HPDE6-E6E7 (cell line): Measurements from ENCODE around the gene MTCH2.
"Not testable (repeated sequence)": the region's sequence is repeated elsewhere in the genome, so short reads cannot be mapped to it uniquely, and the experiment has no call there.

Experiments used
- DNase-seq: peaks from one replicate; pipeline ENCODE4 v3.0.0; 2011; ENCODE audit warnings: missing footprints; ENCODE audit errors: extremely low spot score

Gene MTCH2

GRCh38 chr11:47636331-47636730 is 6.0 kb downstream of the MTCH2 start:
- DNase-seq, result not testable (repeated sequence)

GRCh38 chr11:47631473-47631872 is 10.9 kb downstream of the MTCH2 start:
- DNase-seq, result no peak

DNA sequence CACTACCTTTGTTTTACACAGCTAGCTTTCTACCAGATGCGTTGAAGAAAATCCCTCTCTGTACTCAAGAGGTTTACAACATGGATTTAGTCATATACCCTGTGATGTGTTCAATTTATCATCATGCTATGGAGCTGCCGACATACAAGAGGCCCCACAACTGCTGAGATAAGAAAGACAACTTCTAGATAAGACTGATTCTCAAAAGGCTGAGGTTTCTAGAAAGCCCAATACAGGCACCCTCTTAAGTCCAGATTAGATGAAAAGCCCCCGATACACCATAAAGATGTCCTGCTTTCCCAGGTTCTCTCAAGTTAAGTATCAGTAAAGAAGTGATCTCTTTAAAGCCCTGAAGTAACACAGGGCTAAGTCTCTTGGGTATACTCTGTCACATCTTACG is 14.3 kb downstream of the MTCH2 start:
- no peak for DNase-seq

DNA sequence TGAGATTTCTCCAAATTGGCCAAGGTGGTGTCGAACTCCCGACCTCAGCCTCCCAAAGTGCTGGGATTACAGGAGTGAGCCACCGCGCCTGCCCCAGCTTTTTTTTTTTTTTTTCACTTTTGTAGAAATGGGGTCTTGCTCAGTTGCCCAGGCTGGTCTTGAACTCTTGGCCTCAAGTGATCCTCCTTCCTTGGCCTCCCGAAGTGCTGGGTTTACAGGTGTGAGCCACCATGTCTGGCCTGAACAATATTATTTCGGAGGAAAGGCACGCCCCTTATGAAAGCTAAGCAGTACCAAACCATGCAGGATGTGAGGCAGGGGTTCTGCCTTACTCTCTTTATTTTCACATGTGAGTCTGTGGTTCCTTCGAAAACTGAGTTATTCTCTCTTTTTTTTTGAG is 16.1 kb downstream of the MTCH2 start:
- DNase-seq, result no peak

- no peak for DNase-seq
Observed at GRCh38 chr11:47620836-47621378, 21.5 kb downstream of the MTCH2 start.

DNA sequence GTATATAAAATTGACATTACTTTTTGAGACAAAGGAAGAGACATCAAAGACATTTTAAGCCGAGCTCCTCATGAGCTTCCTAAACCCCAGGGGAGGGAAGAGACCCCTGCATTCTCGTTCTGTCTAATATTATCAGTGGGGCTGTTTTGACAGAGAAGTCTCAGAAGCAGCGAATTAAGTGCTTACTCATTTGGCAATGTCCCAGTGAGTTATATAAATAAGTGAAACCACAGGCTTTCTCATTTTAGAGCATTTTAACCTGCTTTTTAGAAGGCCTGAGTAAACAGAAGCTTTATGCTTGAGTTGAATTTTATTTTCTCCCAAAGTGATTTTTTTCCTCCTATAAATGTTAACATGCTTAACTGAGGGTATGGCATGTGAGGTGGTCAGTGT is 24.9 kb downstream of the MTCH2 start:
- DNase-seq, result no peak

GRCh38 chr11:47616726-47617416 is 25.5 kb downstream of the MTCH2 start:
- DNase-seq, result no peak

DNA sequence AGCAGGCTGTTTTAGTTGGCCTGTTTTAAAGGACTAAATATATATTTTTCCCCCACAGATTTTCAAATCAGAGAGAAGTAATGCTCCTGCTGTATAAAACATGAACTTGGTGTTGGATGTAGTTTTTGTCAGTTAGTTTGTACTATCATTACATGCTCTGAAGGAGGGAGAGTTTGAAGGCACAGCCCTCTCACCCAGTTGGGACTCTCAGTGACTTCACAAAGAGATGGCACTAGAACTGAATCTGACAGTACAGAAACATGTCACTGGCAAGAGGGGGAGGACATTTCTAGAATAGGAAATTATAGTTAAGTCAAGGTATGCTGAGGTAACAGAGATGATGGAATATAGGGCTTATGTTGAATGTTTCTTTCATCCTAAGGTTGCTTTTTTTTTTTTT is 27.1 kb downstream of the MTCH2 start:
- no peak for DNase-seq

- DNase-seq, result no peak
Observed at GRCh38 chr11:47611348-47611794, 31.0 kb downstream of the MTCH2 start.

GRCh38 chr11:47609675-47610074 is 32.7 kb downstream of the MTCH2 start:
- DNase-seq, result no peak

DNA sequence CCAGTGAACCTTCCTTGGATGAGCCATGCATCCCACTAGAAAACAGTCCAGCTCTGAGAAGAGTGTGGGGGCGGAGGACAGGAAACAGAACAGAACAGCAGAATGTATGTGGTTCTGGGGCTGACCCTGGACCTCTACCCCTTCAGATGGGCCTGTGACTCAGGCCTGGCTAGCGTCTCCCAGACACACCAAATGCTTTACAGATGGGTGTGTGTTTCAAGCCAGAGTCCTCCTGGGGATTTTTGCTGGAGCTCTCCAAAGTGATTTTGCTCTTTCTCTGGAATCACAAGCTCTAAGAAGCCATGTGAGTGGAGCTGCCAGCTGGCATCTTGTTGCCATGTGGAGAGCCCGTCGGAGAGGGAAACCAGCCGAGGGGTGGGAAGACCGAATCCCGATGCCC is 35.0 kb downstream of the MTCH2 start:
- DNase-seq, result no peak

- no peak for DNase-seq
Observed at GRCh38 chr11:47606731-47607130, 35.6 kb downstream of the MTCH2 start.

DNA sequence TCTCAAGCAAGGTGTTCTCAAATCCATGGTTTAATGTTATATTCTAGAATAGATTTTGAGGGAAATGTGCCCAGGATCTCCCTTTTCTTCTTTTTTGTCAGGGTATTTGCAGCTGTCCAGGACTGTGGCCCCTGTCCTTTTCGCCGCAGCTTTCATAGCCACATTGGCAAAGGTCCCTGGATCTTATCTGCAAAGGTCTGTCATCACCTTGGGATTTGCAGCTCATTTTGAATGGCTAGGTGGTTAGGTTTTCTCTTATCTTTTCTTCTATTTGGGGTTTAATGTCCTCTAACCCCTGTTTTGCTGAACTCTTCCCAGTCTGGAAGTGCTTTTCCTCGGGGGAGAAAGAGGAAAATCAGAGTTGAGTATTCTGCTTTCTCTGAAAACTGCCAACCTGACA is 36.4 kb downstream of the MTCH2 start:
- no peak for DNase-seq

DNA sequence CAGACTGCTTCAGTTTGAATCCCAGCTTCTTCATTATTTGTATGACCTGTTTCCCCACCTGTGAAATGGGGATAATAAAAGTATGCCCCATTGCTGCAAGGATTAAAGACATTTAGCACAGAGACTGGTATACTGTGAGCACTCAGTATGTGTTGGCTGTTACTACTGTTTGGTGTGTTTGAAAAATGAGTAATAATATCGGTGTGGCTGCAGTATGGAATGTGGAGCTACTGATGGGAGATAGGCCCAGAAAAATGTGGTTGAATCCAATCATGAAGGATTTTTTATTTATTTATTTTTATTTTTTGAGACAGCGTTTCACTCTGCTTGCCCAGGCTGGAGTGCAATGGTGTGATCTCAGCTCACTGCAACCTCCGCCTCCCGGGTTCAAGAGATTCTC is 39.1 kb downstream of the MTCH2 start:
- DNase-seq, result no peak

GRCh38 chr11:47599902-47600301 is 42.5 kb downstream of the MTCH2 start:
- no peak for DNase-seq

GRCh38 chr11:47595967-47596366 is 46.4 kb downstream of the MTCH2 start:
- DNase-seq, result no peak

DNA sequence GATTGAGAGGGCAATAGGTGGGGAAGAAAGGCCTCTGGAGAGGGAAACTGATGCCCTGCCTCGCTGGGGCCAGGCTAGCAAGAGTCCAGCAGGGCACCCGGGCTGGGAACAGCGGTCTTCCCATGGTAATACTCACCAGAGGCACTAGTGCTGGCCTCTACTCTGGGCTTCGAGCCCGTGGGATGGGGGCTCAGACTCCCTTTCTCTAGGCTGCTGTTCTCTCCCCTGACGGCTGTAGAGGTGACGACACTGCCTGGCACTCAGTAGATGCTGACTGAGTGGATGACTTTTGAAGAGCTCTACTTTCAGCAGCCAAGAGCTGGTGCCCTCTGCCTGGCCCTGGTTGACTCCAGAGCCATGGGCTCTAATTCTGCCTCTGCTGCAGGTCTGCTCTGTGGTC is 47.3 kb downstream of the MTCH2 start:
- no peak for DNase-seq

GRCh38 chr11:47593934-47594855 is 48.2 kb downstream of the MTCH2 start, which contains the start of gene C1QTNF4:
TSS of gene C1QTNF4 (minus strand) at chr11:47594411. CDS start at chr11:47590810, 3,601 bp downstream.
- no peak for DNase-seq

DNA sequence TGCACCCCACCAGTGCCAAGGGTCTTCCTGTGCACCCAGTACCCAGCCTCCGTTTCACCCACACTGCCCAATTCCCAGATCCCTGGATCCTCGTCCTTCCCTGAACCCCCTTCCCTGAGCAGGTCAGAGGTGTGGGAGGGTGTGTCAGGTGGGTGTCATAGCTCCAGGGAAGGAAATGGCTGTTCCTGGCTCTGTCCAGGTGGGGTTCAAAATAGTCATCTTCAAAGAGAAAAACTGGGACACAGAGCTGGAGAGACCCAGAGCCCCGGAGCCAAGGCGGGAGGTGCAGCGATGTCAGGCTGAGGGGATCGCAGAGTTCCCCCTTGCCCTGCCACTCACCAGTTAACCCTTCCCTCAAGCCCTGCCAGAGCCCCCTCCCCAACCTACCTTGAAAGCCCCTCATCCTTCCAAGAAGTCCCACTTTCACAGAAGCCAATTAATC is 48.8 kb downstream of the MTCH2 start:
- DNase-seq, result no peak

- DNase-seq, result no peak
Observed at GRCh38 chr11:47592970-47593369, 49.4 kb downstream of the MTCH2 start.

GRCh38 chr11:47592251-47592650 is 50.1 kb downstream of the MTCH2 start:
- DNase-seq, result no peak

- no peak for DNase-seq
Observed at GRCh38 chr11:47591764-47592163, 50.6 kb downstream of the MTCH2 start.
